Measurements from ENCODE around the gene AGAP1. TPM values are rescaled to one million over a fixed set of nuclear protein-coding genes. Genes with fewer than 3 reads are reported as not detected.

The AGAP1 gene
- total RNA-seq, 1 donor from 2014 or later, result 17.5 TPM

DNA sequence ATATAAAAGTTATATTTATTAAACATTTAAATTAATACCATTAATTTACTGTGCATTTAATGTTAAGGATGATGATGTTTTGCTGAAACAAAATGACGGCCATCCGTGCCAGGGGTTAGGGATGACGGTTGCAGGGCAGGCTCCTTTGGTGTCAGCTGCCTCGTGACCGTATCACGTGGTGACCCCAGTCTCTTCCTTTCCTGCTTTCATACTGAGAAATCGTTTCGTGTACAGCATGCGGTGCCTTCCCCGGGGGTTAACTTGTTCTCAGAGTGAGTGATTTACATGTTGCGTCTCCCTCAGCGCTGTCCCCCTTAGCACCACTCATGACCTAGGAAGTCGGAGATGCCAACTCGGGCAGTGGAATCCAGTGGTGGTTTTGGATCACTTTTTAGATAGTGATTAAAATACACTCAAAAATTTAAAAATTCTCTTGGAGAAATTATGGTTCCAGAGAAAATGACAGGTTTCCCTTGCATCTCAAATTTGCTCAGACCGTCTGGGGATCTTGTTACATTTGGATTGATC, 383.5 kb downstream of the AGAP1 start:
- DNase-seq (ENCODE audit: low read depth), result no peak
- H3K4me3 ChIP-seq (ENCODE audit: low read depth, low read length), result no peak overlapping the region
- TF ChIP-seq, protein P1, sequence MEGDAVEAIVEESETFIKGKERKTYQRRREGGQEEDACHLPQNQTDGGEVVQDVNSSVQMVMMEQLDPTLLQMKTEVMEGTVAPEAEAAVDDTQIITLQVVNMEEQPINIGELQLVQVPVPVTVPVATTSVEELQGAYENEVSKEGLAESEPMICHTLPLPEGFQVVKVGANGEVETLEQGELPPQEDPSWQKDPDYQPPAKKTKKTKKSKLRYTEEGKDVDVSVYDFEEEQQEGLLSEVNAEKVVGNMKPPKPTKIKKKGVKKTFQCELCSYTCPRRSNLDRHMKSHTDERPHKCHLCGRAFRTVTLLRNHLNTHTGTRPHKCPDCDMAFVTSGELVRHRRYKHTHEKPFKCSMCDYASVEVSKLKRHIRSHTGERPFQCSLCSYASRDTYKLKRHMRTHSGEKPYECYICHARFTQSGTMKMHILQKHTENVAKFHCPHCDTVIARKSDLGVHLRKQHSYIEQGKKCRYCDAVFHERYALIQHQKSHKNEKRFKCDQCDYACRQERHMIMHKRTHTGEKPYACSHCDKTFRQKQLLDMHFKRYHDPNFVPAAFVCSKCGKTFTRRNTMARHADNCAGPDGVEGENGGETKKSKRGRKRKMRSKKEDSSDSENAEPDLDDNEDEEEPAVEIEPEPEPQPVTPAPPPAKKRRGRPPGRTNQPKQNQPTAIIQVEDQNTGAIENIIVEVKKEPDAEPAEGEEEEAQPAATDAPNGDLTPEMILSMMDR (conservative IDR thresholded peaks at IDR 0.05; ENCODE audit: low read depth, low read length), result no peak

DNA sequence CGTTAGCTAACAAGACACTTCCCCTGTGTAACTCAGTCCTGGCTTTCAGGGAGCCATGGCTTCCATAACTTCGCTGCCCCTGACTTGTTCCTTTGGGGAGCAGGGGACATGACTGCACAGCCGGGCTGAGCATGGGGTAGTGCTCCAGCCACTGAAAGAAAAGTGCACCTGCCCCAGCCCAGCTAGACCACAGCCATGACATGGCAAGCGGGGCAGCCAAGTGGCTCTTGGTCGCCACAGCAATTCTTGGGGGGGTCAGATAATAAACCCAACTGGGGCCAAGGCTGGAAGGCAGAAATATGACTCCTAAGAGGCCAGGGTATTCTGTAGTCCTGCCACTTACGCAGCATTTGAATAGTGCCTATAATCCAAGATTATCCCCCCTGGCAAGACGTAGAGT, 385.3 kb downstream of the AGAP1 start:
- no peak overlapping the region for H3K4me3 ChIP-seq (ENCODE audit: low read depth, low read length)
- DNase-seq (ENCODE audit: low read depth), result no peak
- TF ChIP-seq, protein P1 (conservative IDR thresholded peaks at IDR 0.05; ENCODE audit: low read depth, low read length), result no peak

DNA sequence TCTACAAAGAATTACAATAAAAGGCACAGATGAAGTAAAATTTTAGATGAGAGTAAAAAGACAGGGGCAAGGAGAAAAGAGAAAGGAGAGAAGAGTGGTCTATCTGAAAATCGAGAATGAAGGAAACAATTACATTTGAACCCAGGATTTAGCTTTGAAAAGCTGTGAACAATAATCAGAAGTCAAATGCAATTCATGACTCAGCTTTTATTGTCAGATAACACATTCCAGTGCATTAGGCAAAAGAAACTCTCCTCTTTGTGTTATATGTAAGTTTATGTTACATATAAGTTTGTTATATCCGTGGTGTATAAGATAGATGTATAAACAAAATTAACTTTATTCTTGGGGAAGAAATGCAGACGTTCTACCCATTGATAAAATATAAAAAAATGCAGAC, 389.8 kb downstream of the AGAP1 start:
- TF ChIP-seq, protein P1 (conservative IDR thresholded peaks at IDR 0.05; ENCODE audit: low read depth, low read length), result no peak
- DNase-seq (ENCODE audit: low read depth), result no peak
- H3K4me3 ChIP-seq (ENCODE audit: low read depth, low read length), result no peak overlapping the region

- no peak for DNase-seq (ENCODE audit: low read depth)
- TF ChIP-seq, protein P1 (conservative IDR thresholded peaks at IDR 0.05; ENCODE audit: low read depth, low read length), result no peak
Observed at GRCh38 chr2:235889302-235889630, 395.4 kb downstream of the AGAP1 start.

GRCh38 chr2:235893129-235893698, 399.4 kb downstream of the AGAP1 start:
- TF ChIP-seq, protein P1 (conservative IDR thresholded peaks at IDR 0.05; ENCODE audit: low read depth, low read length), result no peak

More at GRCh38 chr2:235889302-235889630, 395.4 kb downstream of the AGAP1 start:
- no peak overlapping the region for H3K4me3 ChIP-seq (ENCODE audit: low read depth, low read length)

DNA sequence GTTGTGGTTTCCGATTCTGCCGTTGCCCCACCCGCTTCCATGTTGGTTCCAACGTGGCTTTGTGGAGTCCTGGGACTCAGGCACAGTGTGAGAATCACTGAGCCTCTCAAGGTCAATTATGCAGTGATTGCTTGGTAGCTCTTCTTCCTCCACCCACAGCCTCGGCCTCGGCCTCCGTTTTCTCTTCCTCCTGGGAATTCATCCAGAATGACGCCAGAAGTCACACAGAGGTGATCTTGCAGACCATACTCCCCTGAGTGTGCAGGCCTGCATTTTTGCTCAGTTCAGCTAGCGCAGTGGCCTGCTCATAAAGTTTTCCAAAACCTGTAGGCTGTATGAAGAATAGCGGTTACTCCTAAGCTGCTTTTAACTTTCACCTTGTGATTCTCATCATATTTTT, 401.0 kb downstream of the AGAP1 start:
- no peak for DNase-seq (ENCODE audit: low read depth)
- TF ChIP-seq, protein P1 (conservative IDR thresholded peaks at IDR 0.05; ENCODE audit: low read depth, low read length), result no peak
- H3K4me3 ChIP-seq (ENCODE audit: low read depth, low read length), result no peak overlapping the region

More at GRCh38 chr2:235893129-235893698, 399.4 kb downstream of the AGAP1 start:
- no peak overlapping the region for H3K4me3 ChIP-seq (ENCODE audit: low read depth, low read length)
- DNase-seq (ENCODE audit: low read depth), result no peak

DNA sequence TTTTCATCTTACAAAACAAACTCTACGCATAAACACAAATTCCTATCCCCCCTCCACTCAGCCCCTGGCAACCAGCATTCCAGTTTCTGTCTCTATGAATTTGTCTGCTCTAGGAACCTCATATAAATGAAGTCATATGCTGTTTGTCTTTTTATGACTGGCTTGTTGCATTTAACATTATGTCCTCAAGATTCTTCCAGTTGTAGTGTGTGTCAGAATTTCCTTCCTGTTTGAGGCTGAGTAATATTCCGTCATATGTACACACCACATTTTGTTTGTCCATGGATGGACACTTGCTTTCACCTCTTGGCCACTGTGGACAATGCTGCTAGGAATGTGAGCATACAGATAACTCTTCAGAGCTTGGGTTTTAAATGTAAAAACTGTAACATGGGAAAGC, 402.2 kb downstream of the AGAP1 start:
- H3K4me3 ChIP-seq (ENCODE audit: low read depth, low read length), result no peak overlapping the region
- DNase-seq (ENCODE audit: low read depth), result no peak
- TF ChIP-seq, protein P1 (conservative IDR thresholded peaks at IDR 0.05; ENCODE audit: low read depth, low read length), result no peak

Data from epithelial cell of proximal tubule (primary cell).